Colonic mucosa (tissue), 4 donors: ENCODE results near the gene GNB1L. TPM values are rescaled to one million over a fixed set of nuclear protein-coding genes. Genes with fewer than 3 reads are reported as not detected.

Source experiments
- DNase-seq: peaks from one replicate; pipeline ENCODE4 v3.0.0-alpha.2; 2020
- H3K27ac ChIP-seq: fragments of 200-600 bp; one replicate; pipeline ENCODE4 v1.8.0; 2021
- H3K27me3 ChIP-seq: fragments of 200-600 bp; one replicate; pipeline ENCODE4 v1.8.0; 2021
- H3K36me3 ChIP-seq: fragments of 200-600 bp; one replicate; pipeline ENCODE4 v1.8.0; 2021
- H3K4me1 ChIP-seq: fragments of 200-600 bp; one replicate; pipeline ENCODE4 v1.8.0; 2021; ENCODE audit warnings: mild to moderate bottlenecking
- H3K4me3 ChIP-seq: fragments of 200-600 bp; one replicate; pipeline ENCODE4 v1.8.0; 2021
- H3K9ac ChIP-seq, 2 donors: one replicate each; pipeline ENCODE4 v1.7.0; 2013; ENCODE audit warnings: control low read depth in 2 of 2, low read depth in 2 of 2, low read length in 2 of 2
- H3K9me3 ChIP-seq: fragments of 200-600 bp; one replicate; pipeline ENCODE4 v1.8.0; 2021
- CTCF ChIP-seq: fragments of 200-600 bp; IDR thresholded peaks from one replicate; pipeline ENCODE4 v1.8.0; 2022; ENCODE audit warnings: antibody characterized with exemption, mild to moderate bottlenecking
- intact Hi-C: fragments of 100-400 bp; cut with DNase I; formaldehyde crosslinking; loops from one replicate; pipeline ENCODE4 v1.14.1; 2022
- total RNA-seq, 2 donors: library from RNA; stranded (reverse); fragmentation: NEBNext Ultra II Directional in 1 of 2; extraction: Animal tissue kit (Norgen Biotek cat#: 25700) in 1 of 2; gene quantifications; one replicate each; pipeline ENCODE4 v1.2.1, GENCODE V29; 2021
- donor health status: healthy.
- donor health status: DM: no; HTN: no; CAD: no.
- donor health status: DM: no; HTN: no; CAD: no.

The GNB1L gene
- total RNA-seq, 2 donors from 2014 or later = 4.4 to 10.2 TPM

- TF ChIP-seq CTCF = no peak
- Histone ChIP-seq H3K27ac (no peak overlapping the region), H3K4me3 (no peak overlapping the region), H3K9me3 (no peaks in the 10 kb centered on the region), H3K4me1 (no peaks in the 10 kb centered on the region), H3K27me3 (no peaks in the 10 kb centered on the region), H3K36me3 (no peaks in the 10 kb centered on the region), H3K9ac (no peak overlapping the region)
- intact Hi-C loops = no loop called here
- no peak for DNase-seq
These were observed 47.0 kb upstream of the GNB1L start for GRCh38 chr22:19901577-19902244.

- no peak overlapping the region for H3K27ac ChIP-seq
- H3K36me3 ChIP-seq = no peaks in the 10 kb centered on the region
- H3K4me3 ChIP-seq = no peak overlapping the region
- no peak for TF ChIP-seq CTCF
- H3K27me3 ChIP-seq = no peaks in the 10 kb centered on the region
- no peaks in the 10 kb centered on the region for H3K4me1 ChIP-seq
- intact Hi-C loops = no loop called here
- no peaks in the 10 kb centered on the region for H3K9me3 ChIP-seq
- H3K9ac ChIP-seq = no peak overlapping the region
- DNase-seq = peak; percentile 80
These were observed 46.2 kb upstream of the GNB1L start for GRCh38 chr22:19900707-19901436.

GRCh38 chr22:19898831-19899567, 44.3 kb upstream of the GNB1L start:
- no peaks in the 10 kb centered on the region for H3K27me3 ChIP-seq
- DNase-seq = no peak
- intact Hi-C loops = no loop called here
- no peaks in the 10 kb centered on the region for H3K9me3 ChIP-seq
- H3K4me1 ChIP-seq = no peaks in the 10 kb centered on the region
- no peaks in the 10 kb centered on the region for H3K36me3 ChIP-seq
- no peak for TF ChIP-seq CTCF
- no peak overlapping the region for H3K9ac ChIP-seq
- H3K27ac ChIP-seq = no peak overlapping the region
- H3K4me3 ChIP-seq = no peak overlapping the region

GRCh38 chr22:19898145-19898544, 43.5 kb upstream of the GNB1L start:
- no peak overlapping the region for H3K9ac ChIP-seq
- H3K4me3 ChIP-seq = no peak overlapping the region
- H3K27ac ChIP-seq = no peak overlapping the region
- H3K27me3 ChIP-seq = no peaks in the 10 kb centered on the region
- intact Hi-C loops = no loop called here
- H3K36me3 ChIP-seq = no peaks in the 10 kb centered on the region
- no peak for DNase-seq
- no peak for TF ChIP-seq CTCF
- H3K9me3 ChIP-seq = no peaks in the 10 kb centered on the region
- no peaks in the 10 kb centered on the region for H3K4me1 ChIP-seq

GRCh38 chr22:19897726-19898125, 43.1 kb upstream of the GNB1L start:
- Histone ChIP-seq H3K27ac (no peak overlapping the region), H3K4me3 (no peak overlapping the region), H3K9me3 (no peaks in the 10 kb centered on the region), H3K27me3 (no peaks in the 10 kb centered on the region), H3K4me1 (no peaks in the 10 kb centered on the region), H3K9ac (no peak overlapping the region), H3K36me3 (no peaks in the 10 kb centered on the region)
- intact Hi-C loops = no loop called here
- no peak for DNase-seq
- TF ChIP-seq CTCF = no peak
